HAP-1 (cell line): ENCODE data around the gene OLFML1.
"Not testable (repeated sequence)": the region's sequence is repeated elsewhere in the genome, so short reads cannot be mapped to it uniquely, and the experiment has no call there.

Experiments
- DNase-seq, 2 experiments: peaks; one replicate each; pipeline ENCODE4 v3.0.0-alpha.2; 2016 to 2020; ENCODE audit warnings: low spot score in 2 of 2
- H3K27me3 ChIP-seq: fragments of 250-450 bp; sonication (Bioruptor Pico); 2 replicates; pipeline ENCODE4 v1.5.1; 2020; ENCODE audit warnings: low read depth, mild to moderate bottlenecking, moderate library complexity
- H3K36me3 ChIP-seq: fragments of 250-450 bp; sonication (Bioruptor Pico); replicated peaks from 2 replicates; pipeline ENCODE4 v1.5.1; 2020; ENCODE audit warnings: mild to moderate bottlenecking
- H3K4me1 ChIP-seq: fragments of 250-450 bp; sonication (Bioruptor Pico); 2 replicates; pipeline ENCODE4 v1.5.1; 2020; ENCODE audit warnings: mild to moderate bottlenecking
- H3K4me3 ChIP-seq: fragments of 250-450 bp; sonication (Bioruptor Pico); 2 replicates; pipeline ENCODE4 v1.5.1; 2020; ENCODE audit warnings: mild to moderate bottlenecking, moderate library complexity
- H3K9me3 ChIP-seq: fragments of 250-450 bp; sonication (Bioruptor Pico); 2 replicates; pipeline ENCODE4 v1.5.1; 2020; ENCODE audit warnings: mild to moderate bottlenecking, moderate library complexity
- in situ Hi-C: fragments of 300-500 bp; cut with MboI; formaldehyde crosslinking; loops from 3 replicates; pipeline ENCODE4 v1.14.3; 2020; ENCODE audit warnings: low sequenced_read_pairs, inconsistent platforms, mixed read lengths

OLFML1 gene

GRCh38 chr11:7509966-7510365 is 24.7 kb downstream of the OLFML1 start:
- H3K36me3 ChIP-seq, result no peaks in the 10 kb centered on the region
- H3K27me3 ChIP-seq, result no peaks in the 10 kb centered on the region
- in situ Hi-C loops, result no loop called here
- no peaks in the 10 kb centered on the region for H3K9me3 ChIP-seq
- H3K4me1 ChIP-seq, result peaks cover 15% of the 10 kb centered on the region
- no peak for DNase-seq
- no peak overlapping the region for H3K4me3 ChIP-seq

- in situ Hi-C loops, result no loop called here
- no peak for DNase-seq
Observed at GRCh38 chr11:7511401-7511800, 26.1 kb downstream of the OLFML1 start.

GRCh38 chr11:7512525-7513233 is 27.4 kb downstream of the OLFML1 start:
- in situ Hi-C loops, result no loop called here
- Histone ChIP-seq H3K9me3 (no peaks in the 10 kb centered on the region), H3K4me3 (peak overlapping the region; percentile 90), H3K27me3 (no peaks in the 10 kb centered on the region), H3K4me1 (peaks cover 27% of the 10 kb centered on the region), H3K36me3 (no peaks in the 10 kb centered on the region)
- DNase-seq, result peak; percentile 21 to 36

More at GRCh38 chr11:7511401-7511800, 26.1 kb downstream of the OLFML1 start:
- H3K4me1 ChIP-seq, result peaks cover 27% of the 10 kb centered on the region
- H3K27me3 ChIP-seq, result no peaks in the 10 kb centered on the region
- no peak overlapping the region for H3K4me3 ChIP-seq
- H3K36me3 ChIP-seq, result no peaks in the 10 kb centered on the region
- no peaks in the 10 kb centered on the region for H3K9me3 ChIP-seq

- Histone ChIP-seq H3K27me3 (no peaks in the 10 kb centered on the region), H3K36me3 (no peaks in the 10 kb centered on the region), H3K4me1 (peaks cover 27% of the 10 kb centered on the region), H3K9me3 (no peaks in the 10 kb centered on the region), H3K4me3 (peak within 1 kb of the TSS; percentile 90)
- in situ Hi-C loops, result no loop called here
- DNase-seq, result peak; percentile 64 to 89
Observed at GRCh38 chr11:7513234-7514098, 28.2 kb downstream of the OLFML1 start, which contains the start of gene PPFIBP2. PPFIBP2 (plus strand) TSS chr11:7513999; CDS start chr11:7549476, 35,477 bp downstream.

GRCh38 chr11:7514099-7514591 is 28.8 kb downstream of the OLFML1 start:
- in situ Hi-C loops, result no loop called here
- peak in 1 of 2 experiments; percentile 56 for DNase-seq
- peaks cover 27% of the 10 kb centered on the region for H3K4me1 ChIP-seq

GRCh38 chr11:7515447-7515886 is 30.2 kb downstream of the OLFML1 start:
- Histone ChIP-seq H3K36me3 (no peaks in the 10 kb centered on the region), H3K9me3 (no peaks in the 10 kb centered on the region), H3K4me3 (no peak overlapping the region; the same call in 1 of the 2 replicates), H3K4me1 (peaks cover 27% of the 10 kb centered on the region), H3K27me3 (no peaks in the 10 kb centered on the region)
- no peak for DNase-seq
- in situ Hi-C loops, result no loop called here

More at GRCh38 chr11:7514099-7514591, 28.8 kb downstream of the OLFML1 start:
- Histone ChIP-seq H3K9me3 (no peaks in the 10 kb centered on the region), H3K36me3 (no peaks in the 10 kb centered on the region), H3K4me3 (peak overlapping the region; percentile 90), H3K27me3 (no peaks in the 10 kb centered on the region)

GRCh38 chr11:7516475-7516874 is 31.2 kb downstream of the OLFML1 start:
- H3K27me3 ChIP-seq, result no peaks in the 10 kb centered on the region
- H3K9me3 ChIP-seq, result no peaks in the 10 kb centered on the region
- DNase-seq, result no peak
- no peaks in the 10 kb centered on the region for H3K36me3 ChIP-seq
- peaks cover 37% of the 10 kb centered on the region for H3K4me1 ChIP-seq
- in situ Hi-C loops, result no loop called here
- no peak overlapping the region for H3K4me3 ChIP-seq

GRCh38 chr11:7517743-7518142 is 32.4 kb downstream of the OLFML1 start:
- in situ Hi-C loops, H3K36me3 ChIP-seq, H3K9me3 ChIP-seq, DNase-seq, H3K4me3 ChIP-seq, H3K27me3 ChIP-seq: not testable (repeated sequence)
- H3K4me1 ChIP-seq, result peaks cover 32% of the 10 kb centered on the region

GRCh38 chr11:7518811-7519562 is 33.7 kb downstream of the OLFML1 start:
- no peaks in the 10 kb centered on the region for H3K27me3 ChIP-seq
- no peaks in the 10 kb centered on the region for H3K9me3 ChIP-seq
- no peak overlapping the region for H3K4me3 ChIP-seq
- DNase-seq, result no peak
- no peaks in the 10 kb centered on the region for H3K36me3 ChIP-seq
- in situ Hi-C loops, result no loop called here
- H3K4me1 ChIP-seq, result peaks cover 27% of the 10 kb centered on the region

GRCh38 chr11:7520011-7520942 is 35.0 kb downstream of the OLFML1 start:
- no peak for DNase-seq
- Histone ChIP-seq H3K4me3 (no peak overlapping the region), H3K27me3 (no peaks in the 10 kb centered on the region), H3K4me1 (peaks cover 26% of the 10 kb centered on the region), H3K36me3 (no peaks in the 10 kb centered on the region), H3K9me3 (no peaks in the 10 kb centered on the region)
- in situ Hi-C loops, result no loop called here

GRCh38 chr11:7520981-7521487 is 35.7 kb downstream of the OLFML1 start:
- Histone ChIP-seq H3K9me3 (no peaks in the 10 kb centered on the region), H3K27me3 (no peaks in the 10 kb centered on the region), H3K36me3 (no peaks in the 10 kb centered on the region), H3K4me3 (no peak overlapping the region), H3K4me1 (peaks cover 18% of the 10 kb centered on the region)
- in situ Hi-C loops, result no loop called here
- DNase-seq, result no peak

- H3K4me3 ChIP-seq, result no peak overlapping the region
- no peak for DNase-seq
- in situ Hi-C loops, result no loop called here
- no peaks in the 10 kb centered on the region for H3K9me3 ChIP-seq
- peaks cover 15% of the 10 kb centered on the region for H3K4me1 ChIP-seq
- no peaks in the 10 kb centered on the region for H3K36me3 ChIP-seq
- no peaks in the 10 kb centered on the region for H3K27me3 ChIP-seq
Observed at GRCh38 chr11:7522121-7522520, 36.8 kb downstream of the OLFML1 start.
